Astrocyte (in vitro differentiated cells and primary cell): ENCODE data around the gene ZFR2.

Source experiments
- EZH2 ChIP-seq: IDR thresholded peaks from 2 replicates; pipeline ENCODE4 v1.6.1; 2012; ENCODE audit warnings: mild to moderate bottlenecking, low read length, inconsistent platforms; ENCODE audit not compliant: insufficient read depth
- TF ChIP-seq, protein P1 (sequence below): IDR thresholded peaks from 2 replicates; pipeline ENCODE4 v1.5.1; 2011; ENCODE audit warnings: low read depth, mild to moderate bottlenecking, inconsistent platforms, low read length, moderate library complexity; ENCODE audit not compliant: insufficient read depth

DNA sequence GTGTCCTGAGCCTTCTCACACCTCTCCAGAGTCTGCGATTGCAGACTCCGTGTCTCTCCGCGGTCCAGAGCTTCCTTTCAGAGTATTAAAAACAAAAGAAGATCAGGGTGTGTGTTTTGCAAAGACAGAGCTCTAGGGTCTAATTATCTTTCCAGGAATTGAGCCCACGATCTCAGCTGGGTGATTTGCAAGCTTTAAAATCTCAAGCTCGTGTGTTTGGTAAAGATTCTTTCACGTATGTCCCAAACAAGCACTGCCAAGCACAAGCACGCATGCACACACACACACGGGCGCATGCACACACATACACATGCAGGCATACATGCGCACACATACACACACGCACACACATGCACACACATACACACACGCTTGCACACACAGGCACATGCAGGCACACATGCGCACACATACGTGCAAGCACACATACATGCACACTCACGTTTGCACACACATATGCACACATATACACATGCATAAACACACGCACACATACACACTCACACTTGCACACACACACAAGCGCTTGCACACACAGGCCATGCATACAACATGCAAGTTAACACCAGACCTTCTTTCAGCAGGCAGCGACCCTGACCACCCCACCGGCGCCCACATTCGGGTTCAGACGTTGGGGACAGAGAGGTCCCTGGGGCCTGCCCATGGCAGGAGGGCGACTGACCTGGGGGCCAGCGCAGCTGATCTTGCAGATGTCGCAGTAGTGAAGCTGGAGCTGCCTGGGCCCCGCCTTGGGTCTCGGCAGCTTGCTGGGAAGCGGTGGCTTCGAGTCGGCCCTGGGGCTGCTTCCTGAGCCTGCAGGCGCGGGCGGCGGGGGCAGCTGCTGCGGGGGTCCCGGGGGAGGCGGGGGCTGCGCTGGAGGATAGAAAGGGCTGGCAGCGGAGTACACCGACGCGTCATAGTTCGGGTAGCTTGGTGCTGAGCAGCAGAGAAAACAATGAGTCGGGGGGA, 37.9 kb downstream of the ZFR2 start:
- TF ChIP-seq, protein P1, sequence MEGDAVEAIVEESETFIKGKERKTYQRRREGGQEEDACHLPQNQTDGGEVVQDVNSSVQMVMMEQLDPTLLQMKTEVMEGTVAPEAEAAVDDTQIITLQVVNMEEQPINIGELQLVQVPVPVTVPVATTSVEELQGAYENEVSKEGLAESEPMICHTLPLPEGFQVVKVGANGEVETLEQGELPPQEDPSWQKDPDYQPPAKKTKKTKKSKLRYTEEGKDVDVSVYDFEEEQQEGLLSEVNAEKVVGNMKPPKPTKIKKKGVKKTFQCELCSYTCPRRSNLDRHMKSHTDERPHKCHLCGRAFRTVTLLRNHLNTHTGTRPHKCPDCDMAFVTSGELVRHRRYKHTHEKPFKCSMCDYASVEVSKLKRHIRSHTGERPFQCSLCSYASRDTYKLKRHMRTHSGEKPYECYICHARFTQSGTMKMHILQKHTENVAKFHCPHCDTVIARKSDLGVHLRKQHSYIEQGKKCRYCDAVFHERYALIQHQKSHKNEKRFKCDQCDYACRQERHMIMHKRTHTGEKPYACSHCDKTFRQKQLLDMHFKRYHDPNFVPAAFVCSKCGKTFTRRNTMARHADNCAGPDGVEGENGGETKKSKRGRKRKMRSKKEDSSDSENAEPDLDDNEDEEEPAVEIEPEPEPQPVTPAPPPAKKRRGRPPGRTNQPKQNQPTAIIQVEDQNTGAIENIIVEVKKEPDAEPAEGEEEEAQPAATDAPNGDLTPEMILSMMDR, result no peak
- no peak for TF ChIP-seq EZH2
